IMR-90 (cell line): ENCODE results near the gene PRRC2A. TPM values are rescaled to one million over a fixed set of nuclear protein-coding genes. Genes with fewer than 3 reads are reported as not detected.

Source experiments
- ATAC-seq: fragments of 200-7000 bp; cut with Tn5 transposase; 2 replicates; pipeline ENCODE4 v1.9.1; 2020; ENCODE audit warnings: low read depth, mild to moderate bottlenecking, moderate library complexity
- BruUV-seq: library from RNA; stranded (reverse); fragments of 400-500 nt; replicated peaks from 2 replicates; lab custom pipeline; 2021; lab: Mats Ljungman, UMichigan
- CTCF ChIA-PET: fragments of 300-600 bp; formaldehyde crosslinking; extraction: SDS; loops from one replicate; lab custom pipeline; 2021; ENCODE audit warnings: antibody characterized with exemption; lab: Yijun Ruan, JAX
- POLR2A ChIA-PET: fragments of 300-600 bp; sonication (Branson Sonifier 250); formaldehyde crosslinking; loops from one replicate; lab custom pipeline; 2022; ENCODE audit warnings: antibody characterized with exemption; ENCODE audit not compliant: unreplicated experiment; lab: Charles Lee
- DNase-seq: peaks from one replicate; pipeline ENCODE4 v3.0.0; 2013
- H2AFZ ChIP-seq: replicated peaks from 2 replicates; pipeline ENCODE3; 2013; ENCODE audit warnings: low read length, mild to moderate bottlenecking; ENCODE audit not compliant: poor library complexity
- H2AK5ac ChIP-seq: 2 replicates; pipeline ENCODE4 v1.6.1; 2013; ENCODE audit warnings: low read depth, low read length, inconsistent platforms
- H2AK9ac ChIP-seq: replicated peaks from 2 replicates; pipeline ENCODE3; 2013; ENCODE audit warnings: mild to moderate bottlenecking, low read depth, low read length, moderate library complexity; ENCODE audit not compliant: poor library complexity
- H2BK120ac ChIP-seq: 2 replicates; pipeline ENCODE4 v1.6.1; 2013; ENCODE audit warnings: low read depth, low read length, inconsistent platforms
- H2BK15ac ChIP-seq: 3 replicates; pipeline ENCODE4 v1.6.1; 2013; ENCODE audit warnings: low read depth, low read length, inconsistent platforms
- H2BK20ac ChIP-seq: 2 replicates; pipeline ENCODE4 v1.6.1; 2013; ENCODE audit warnings: low read depth, mild to moderate bottlenecking, inconsistent platforms, low read length, moderate library complexity
- H2BK5ac ChIP-seq: 2 replicates; pipeline ENCODE4 v1.6.1; 2013; ENCODE audit warnings: mild to moderate bottlenecking, low read depth, low read length, inconsistent platforms; ENCODE audit not compliant: poor library complexity, severe bottlenecking
- H3K14ac ChIP-seq: replicated peaks from 2 replicates; pipeline ENCODE4 v1.6.1; 2013; ENCODE audit warnings: low read depth, low read length, inconsistent platforms
- H3K18ac ChIP-seq: 2 replicates; pipeline ENCODE4 v1.6.1; 2013; ENCODE audit warnings: low read depth, low read length, control low read depth
- H3K23ac ChIP-seq: 2 replicates; pipeline ENCODE4 v1.6.1; 2013; ENCODE audit warnings: low read depth, low read length, inconsistent platforms
- H3K27ac ChIP-seq: 2 replicates; pipeline ENCODE4 v1.5.1; 2013; ENCODE audit warnings: mild to moderate bottlenecking, control low read depth, low read length; ENCODE audit not compliant: insufficient read depth
- H3K27me3 ChIP-seq: 2 replicates; pipeline ENCODE4 v1.6.1; 2013; ENCODE audit warnings: low read length; ENCODE audit not compliant: control insufficient read depth, insufficient read depth
- H3K36me3 ChIP-seq: 2 replicates; pipeline ENCODE4 v1.6.1; 2013; ENCODE audit warnings: low read length, mixed read lengths; ENCODE audit not compliant: control insufficient read depth, insufficient read depth
- H3K4ac ChIP-seq: 2 replicates; pipeline ENCODE4 v1.6.1; 2013; ENCODE audit warnings: low read depth, low read length, inconsistent platforms
- H3K4me1 ChIP-seq: 2 replicates; pipeline ENCODE4 v1.6.1; 2013; ENCODE audit warnings: low read length, mixed read lengths; ENCODE audit not compliant: control insufficient read depth, insufficient read depth
- H3K4me2 ChIP-seq: 2 replicates; pipeline ENCODE4 v1.6.1; 2013; ENCODE audit warnings: low read depth, mild to moderate bottlenecking, control low read depth, low read length, moderate library complexity
- H3K4me3 ChIP-seq: 2 replicates; pipeline ENCODE4 v1.5.1; 2013; ENCODE audit warnings: low read depth, mild to moderate bottlenecking, control low read depth, low read length, moderate library complexity; ENCODE audit not compliant: insufficient read depth
- H3K56ac ChIP-seq: 2 replicates; pipeline ENCODE4 v1.6.1; 2013; ENCODE audit warnings: low read length, inconsistent platforms; ENCODE audit not compliant: insufficient read depth; ENCODE audit errors: extremely low read depth
- H3K79me1 ChIP-seq, 2 experiments: 2 replicates each; pipeline ENCODE4 v1.6.1; 2013; ENCODE audit warnings: low read length in 2 of 2, inconsistent platforms in 1 of 2, low read depth in 1 of 2
- H3K9ac ChIP-seq: 2 replicates; pipeline ENCODE4 v1.6.1; 2013; ENCODE audit warnings: low read depth, low read length, control low read depth
- H3K9me1 ChIP-seq: 2 replicates; pipeline ENCODE4 v1.6.1; 2013; ENCODE audit warnings: low read length, inconsistent platforms; ENCODE audit not compliant: insufficient read depth
- H3K9me3 ChIP-seq: 2 replicates; pipeline ENCODE4 v1.6.1; 2013; ENCODE audit warnings: low read length; ENCODE audit not compliant: control insufficient read depth, insufficient read depth
- H4K20me1 ChIP-seq: 2 replicates; pipeline ENCODE4 v1.6.1; 2013; ENCODE audit warnings: low read length, inconsistent platforms; ENCODE audit not compliant: insufficient read depth
- H4K5ac ChIP-seq: 2 replicates; pipeline ENCODE4 v1.6.1; 2013; ENCODE audit warnings: mild to moderate bottlenecking, low read depth, low read length, control low read depth
- H4K8ac ChIP-seq, 2 experiments: 2 replicates each; pipeline ENCODE4 v1.6.1; 2013; ENCODE audit warnings: low read depth in 2 of 2, low read length in 2 of 2, control low read depth in 1 of 2, inconsistent platforms in 1 of 2
- H4K91ac ChIP-seq: 2 replicates; pipeline ENCODE4 v1.6.1; 2013; ENCODE audit warnings: low read depth, low read length, inconsistent platforms; ENCODE audit not compliant: insufficient read depth
- RCOR1 ChIP-seq: IDR thresholded peaks from 2 replicates; pipeline ENCODE4 v1.6.1; 2012; ENCODE audit warnings: mild to moderate bottlenecking, low read length, improper control_type of control experiment; ENCODE audit not compliant: insufficient replicate concordance
- WGBS, 2 experiments: methylation state at CpG; one replicate each; pipeline versions ENCODE4 v1.1.5 to v1.1.7; 2013; ENCODE audit warnings: missing lambda C conversion rate in 2 of 2; ENCODE audit not compliant: insufficient read length in 1 of 2; ENCODE audit errors: extremely low coverage in 2 of 2; 5-methylcytosine and 5-hydroxymethylcytosine counted together
- dilution Hi-C: fragments of 300-500 bp; cut with HindIII; formaldehyde crosslinking; loops from one replicate; pipeline ENCODE4 v1.14.3; 2018; ENCODE audit warnings: low sequenced_read_pairs; ENCODE audit not compliant: unreplicated experiment
- in situ Hi-C: fragments of 300-500 bp; cut with MboI; formaldehyde crosslinking; loops from 3 replicates; pipeline ENCODE4 v1.14.3; 2019; ENCODE audit warnings: low sequenced_read_pairs, inconsistent platforms, mixed read lengths
- intact Hi-C: fragments of 100-400 bp; cut with micrococcal nuclease; formaldehyde crosslinking; loops from 2 replicates; pipeline ENCODE4 v1.10.0; 2022
- polyA plus RNA-seq, 3 experiments: library from polyadenylated mRNA; depleted of rRNA; stranded (reverse); fragments of >200 nt; gene quantifications; 2 replicates each; pipeline ENCODE4 v1.2.3, GENCODE V29; 2012; ENCODE audit warnings: low replicate concordance in 1 of 3
- total RNA-seq: library from RNA; depleted of rRNA; stranded (reverse); fragments of >200 nt; gene quantifications from 2 replicates; pipeline ENCODE4 v1.2.3, GENCODE V29; 2012
- TF ChIP-seq, protein P1 (sequence below): conservative IDR thresholded peaks from 2 replicates; pipeline ENCODE4 v1.5.1; 2012; ENCODE audit warnings: mild to moderate bottlenecking, low read depth, low read length, improper control_type of control experiment

PRRC2A gene
- total and polyA plus RNA-seq, 2 of the 4 experiments (the other 2 are of a cell fraction): 7.7 to 88.6 TPM

DNA sequence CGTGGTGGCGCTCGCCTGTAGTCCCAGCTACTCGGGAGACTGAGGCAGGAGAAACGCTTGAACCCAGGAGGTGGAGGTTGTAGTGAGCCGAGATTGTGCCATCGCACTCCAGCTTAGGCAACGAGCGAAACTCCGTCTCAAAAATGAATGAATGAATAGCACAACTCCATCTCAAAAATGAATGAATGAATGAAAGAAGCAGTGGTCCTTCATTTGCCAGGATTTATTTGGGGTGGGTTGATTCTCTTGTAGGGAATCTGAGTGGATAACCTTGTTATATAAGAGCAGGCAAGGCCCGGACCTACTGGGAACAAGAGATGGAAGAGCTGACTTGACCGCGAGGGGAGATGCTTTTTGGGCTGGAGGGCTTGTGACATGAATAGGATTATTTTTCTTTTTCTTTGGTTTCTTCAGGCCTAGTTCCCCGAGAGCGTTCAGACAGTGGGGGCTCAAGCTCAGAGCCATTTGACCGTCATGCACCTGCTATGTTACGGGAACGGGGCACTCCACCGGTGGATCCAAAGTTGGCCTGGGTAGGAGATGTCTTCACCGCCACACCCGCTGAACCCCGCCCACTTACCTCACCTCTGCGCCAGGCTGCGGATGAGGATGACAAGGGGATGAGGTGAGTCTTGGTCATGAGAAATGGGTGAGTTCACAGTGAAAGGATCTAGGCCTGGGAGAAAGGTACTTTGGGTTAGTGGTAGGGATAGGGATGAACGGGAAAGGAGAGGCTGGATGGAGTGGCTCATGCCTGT is 9.8 kb downstream of the PRRC2A start:
- intact Hi-C loops (no loop called here), dilution Hi-C loops (no loop called here), in situ Hi-C loops (no loop called here)
- POLR2A ChIA-PET: no interaction called here
- no peak overlapping the region for H3K27ac ChIP-seq
- no peak overlapping the region for H3K4me3 ChIP-seq
- H2AFZ ChIP-seq: no peak overlapping the region
- no peak overlapping the region for H2BK15ac ChIP-seq
- no peak overlapping the region for H3K56ac ChIP-seq
- no peak overlapping the region for H3K18ac ChIP-seq
- H4K8ac ChIP-seq: no peak overlapping the region
- DNase-seq: no peak
- peaks cover 33% of the 10 kb centered on the region for H4K20me1 ChIP-seq
- H3K9me1 ChIP-seq: no peaks in the 10 kb centered on the region
- H3K4ac ChIP-seq: no peak overlapping the region
- H3K36me3 ChIP-seq: peaks cover 94% of the 10 kb centered on the region
- no peak overlapping the region for H3K14ac ChIP-seq
- CTCF ChIA-PET: no interaction called here
- H4K91ac ChIP-seq: no peak overlapping the region
- 96% methylated on average over 9 of the region's 25 CpGs; no CpG with 5 or more reads in 1 of the 2 experiments for WGBS, 2 experiments
- peaks cover 45 to 70% of the 10 kb centered on the region in 2 experiments for H3K79me1 ChIP-seq
- no peak for TF ChIP-seq RCOR1
- TF ChIP-seq, protein P1, sequence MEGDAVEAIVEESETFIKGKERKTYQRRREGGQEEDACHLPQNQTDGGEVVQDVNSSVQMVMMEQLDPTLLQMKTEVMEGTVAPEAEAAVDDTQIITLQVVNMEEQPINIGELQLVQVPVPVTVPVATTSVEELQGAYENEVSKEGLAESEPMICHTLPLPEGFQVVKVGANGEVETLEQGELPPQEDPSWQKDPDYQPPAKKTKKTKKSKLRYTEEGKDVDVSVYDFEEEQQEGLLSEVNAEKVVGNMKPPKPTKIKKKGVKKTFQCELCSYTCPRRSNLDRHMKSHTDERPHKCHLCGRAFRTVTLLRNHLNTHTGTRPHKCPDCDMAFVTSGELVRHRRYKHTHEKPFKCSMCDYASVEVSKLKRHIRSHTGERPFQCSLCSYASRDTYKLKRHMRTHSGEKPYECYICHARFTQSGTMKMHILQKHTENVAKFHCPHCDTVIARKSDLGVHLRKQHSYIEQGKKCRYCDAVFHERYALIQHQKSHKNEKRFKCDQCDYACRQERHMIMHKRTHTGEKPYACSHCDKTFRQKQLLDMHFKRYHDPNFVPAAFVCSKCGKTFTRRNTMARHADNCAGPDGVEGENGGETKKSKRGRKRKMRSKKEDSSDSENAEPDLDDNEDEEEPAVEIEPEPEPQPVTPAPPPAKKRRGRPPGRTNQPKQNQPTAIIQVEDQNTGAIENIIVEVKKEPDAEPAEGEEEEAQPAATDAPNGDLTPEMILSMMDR: no peak
- no peak overlapping the region for H3K4me2 ChIP-seq
- H4K5ac ChIP-seq: no peak overlapping the region
- H3K4me1 ChIP-seq: no peaks in the 10 kb centered on the region
- ATAC-seq: no peak
- no peak overlapping the region for H2BK20ac ChIP-seq
- peak overlapping the region; percentile 29 for H2AK9ac ChIP-seq
- H3K27me3 ChIP-seq: no peaks in the 10 kb centered on the region
- no peak overlapping the region for H2BK120ac ChIP-seq
- BruUV-seq: no TSS peak
- H3K9me3 ChIP-seq: no peaks in the 10 kb centered on the region
- no peak overlapping the region for H3K9ac ChIP-seq
- no peak overlapping the region for H2BK5ac ChIP-seq
- H2AK5ac ChIP-seq: no peak overlapping the region
- no peak overlapping the region for H3K23ac ChIP-seq
